H9 (cell line): ENCODE data around the gene RAB3A. TPM values are rescaled to one million over a fixed set of nuclear protein-coding genes. Genes with fewer than 3 reads are reported as not detected.

ENCODE experiments used
- DNase-seq: peaks from one replicate; pipeline ENCODE4 v3.0.0-alpha.2; 2017
- H2AFZ ChIP-seq: one replicate; pipeline ENCODE4 v1.6.1; 2013; ENCODE audit warnings: mild to moderate bottlenecking, low read length, control low read depth, moderate library complexity
- H2AK5ac ChIP-seq: 2 replicates; pipeline ENCODE4 v1.6.1; 2013; ENCODE audit warnings: low read length, control low read depth, mixed read lengths; ENCODE audit not compliant: insufficient read length
- H2BK120ac ChIP-seq: one replicate; pipeline ENCODE4 v1.6.1; 2013; ENCODE audit warnings: low read depth, mild to moderate bottlenecking, low read length, control low read depth, inconsistent platforms; ENCODE audit not compliant: poor library complexity, severe bottlenecking
- H2BK12ac ChIP-seq: 2 replicates; pipeline ENCODE4 v1.6.1; 2013; ENCODE audit warnings: low read length, control low read depth, mixed read lengths, low read depth; ENCODE audit not compliant: insufficient read length
- H2BK15ac ChIP-seq: 2 replicates; pipeline ENCODE4 v1.6.1; 2013; ENCODE audit warnings: low read depth, low read length, control low read depth
- H2BK20ac ChIP-seq: one replicate; pipeline ENCODE4 v1.6.1; 2013; ENCODE audit warnings: low read depth, mild to moderate bottlenecking, low read length, control low read depth, inconsistent platforms; ENCODE audit not compliant: poor library complexity, severe bottlenecking
- H2BK5ac ChIP-seq: 2 replicates; pipeline ENCODE4 v1.6.1; 2013; ENCODE audit warnings: low read length, control low read depth, mixed read lengths; ENCODE audit not compliant: insufficient read length
- H3K14ac ChIP-seq: 2 replicates; pipeline ENCODE4 v1.6.1; 2013; ENCODE audit warnings: low read length, control low read depth; ENCODE audit not compliant: insufficient read depth
- H3K18ac ChIP-seq: 2 replicates; pipeline ENCODE4 v1.6.1; 2013; ENCODE audit warnings: low read depth, mild to moderate bottlenecking, mixed read lengths, low read length, control low read depth; ENCODE audit not compliant: insufficient read length
- H3K23ac ChIP-seq: 2 replicates; pipeline ENCODE4 v1.6.1; 2013; ENCODE audit warnings: low read length, control low read depth, mixed read lengths, low read depth; ENCODE audit not compliant: insufficient read length
- H3K23me2 ChIP-seq: 2 replicates; pipeline ENCODE4 v1.6.1; 2013; ENCODE audit warnings: low read depth, mild to moderate bottlenecking, mixed read lengths, low read length, control low read depth; ENCODE audit not compliant: insufficient read length, poor library complexity, severe bottlenecking
- H3K27ac ChIP-seq: 2 replicates; pipeline ENCODE4 v1.5.1; 2013; ENCODE audit warnings: low read length, control low read depth, mixed read lengths, low read depth; ENCODE audit not compliant: insufficient read length
- H3K27me3 ChIP-seq: 2 replicates; pipeline ENCODE4 v1.6.1; 2013; ENCODE audit warnings: low read length, control low read depth, inconsistent platforms; ENCODE audit not compliant: insufficient read depth
- H3K4ac ChIP-seq: 2 replicates; pipeline ENCODE4 v1.6.1; 2013; ENCODE audit warnings: low read depth, mild to moderate bottlenecking, control low read depth, inconsistent platforms, low read length, moderate library complexity
- H3K4me1 ChIP-seq: 2 replicates; pipeline ENCODE4 v1.6.1; 2013; ENCODE audit warnings: low read length, control low read depth, inconsistent platforms; ENCODE audit not compliant: insufficient read depth
- H3K4me2 ChIP-seq: 2 replicates; pipeline ENCODE4 v1.6.1; 2013; ENCODE audit warnings: low read length, control low read depth, mixed read lengths; ENCODE audit not compliant: insufficient read length, insufficient read depth
- H3K56ac ChIP-seq: 2 replicates; pipeline ENCODE4 v1.6.1; 2013; ENCODE audit warnings: low read depth, mild to moderate bottlenecking, mixed read lengths, low read length, control low read depth; ENCODE audit not compliant: insufficient read length
- H3K79me1 ChIP-seq: 2 replicates; pipeline ENCODE4 v1.6.1; 2013; ENCODE audit warnings: low read depth, mild to moderate bottlenecking, moderate library complexity, low read length, control low read depth, inconsistent platforms; ENCODE audit not compliant: insufficient read depth, poor library complexity, severe bottlenecking
- H3K79me2 ChIP-seq: 2 replicates; pipeline ENCODE4 v1.6.1; 2013; ENCODE audit warnings: low read length, control low read depth, inconsistent platforms; ENCODE audit not compliant: insufficient read depth
- H3K9ac ChIP-seq: 2 replicates; pipeline ENCODE4 v1.6.1; 2013; ENCODE audit warnings: low read length, control low read depth, mixed read lengths; ENCODE audit not compliant: insufficient read length; ENCODE audit errors: extremely low read depth
- H3K9me3 ChIP-seq: one replicate; pipeline ENCODE4 v1.6.1; 2013; ENCODE audit warnings: low read depth, low read length, inconsistent platforms; ENCODE audit not compliant: control insufficient read depth
- H3T11ph ChIP-seq: one replicate; pipeline ENCODE4 v1.6.1; 2013; ENCODE audit warnings: mild to moderate bottlenecking, low read length, control low read depth, inconsistent platforms
- H4K20me1 ChIP-seq: one replicate; pipeline ENCODE4 v1.6.1; 2013; ENCODE audit not compliant: control insufficient read depth, insufficient read length, insufficient read depth
- H4K5ac ChIP-seq: 2 replicates; pipeline ENCODE4 v1.6.1; 2013; ENCODE audit warnings: low read depth, mild to moderate bottlenecking, mixed read lengths, low read length, control low read depth; ENCODE audit not compliant: insufficient read length
- H4K8ac ChIP-seq: replicated peaks from 2 replicates; pipeline ENCODE4 v1.6.1; 2013; ENCODE audit warnings: low read length, control low read depth, mixed read lengths, low read depth; ENCODE audit not compliant: insufficient read length
- H4K91ac ChIP-seq: 2 replicates; pipeline ENCODE4 v1.6.1; 2013; ENCODE audit warnings: low read depth, mild to moderate bottlenecking, moderate library complexity, mixed read lengths, low read length, control low read depth; ENCODE audit not compliant: insufficient read length
- H3K27ac Mint-ChIP-seq, 3 experiments: 2 replicates in 2 of 3; 3 replicates in 1 of 3; pipeline ENCODE4 v1.8.0; 2020 to 2021; ENCODE audit warnings: mixed read lengths in 3 of 3, mild to moderate bottlenecking in 1 of 3, moderate library complexity in 1 of 3
- H3K27me3 Mint-ChIP-seq: 2 replicates; pipeline ENCODE4 v1.8.0; 2021; ENCODE audit warnings: low read depth, mild to moderate bottlenecking, moderate library complexity, mixed read lengths
- H3K36me3 Mint-ChIP-seq, 3 experiments: 2 replicates in 2 of 3; 3 replicates in 1 of 3; pipeline ENCODE4 v1.8.0; 2020 to 2021; ENCODE audit warnings: low read depth in 3 of 3, mixed read lengths in 3 of 3; ENCODE audit not compliant: insufficient read depth in 1 of 3
- H3K4me1 Mint-ChIP-seq, 2 experiments: 2 replicates each; pipeline ENCODE4 v1.8.0; 2020; ENCODE audit warnings: mixed read lengths in 2 of 2
- H3K4me3 Mint-ChIP-seq, 2 experiments: 2 replicates in 1 of 2; 3 replicates in 1 of 2; pipeline ENCODE4 v1.8.0; 2020 to 2021; ENCODE audit warnings: mild to moderate bottlenecking in 2 of 2, mixed read lengths in 2 of 2, moderate library complexity in 1 of 2
- H3K9me3 Mint-ChIP-seq, 2 experiments: 2 replicates in 1 of 2; 3 replicates in 1 of 2; pipeline ENCODE4 v1.8.0; 2020; ENCODE audit warnings: mild to moderate bottlenecking in 2 of 2, mixed read lengths in 2 of 2, moderate library complexity in 1 of 2
- WGBS: extraction: QIAGEN DNeasy Blood & Tissue Kit; methylation state at CpG from one replicate; pipeline ENCODE4 v1.1.7; 2013; ENCODE audit warnings: missing lambda C conversion rate, low lambda C conversion rate, mixed read lengths; ENCODE audit not compliant: insufficient read length; ENCODE audit errors: extremely low coverage; 5-methylcytosine and 5-hydroxymethylcytosine counted together
- total RNA-seq: library from RNA; stranded (reverse); gene quantifications from 2 replicates; pipeline ENCODE4 v1.2.1, GENCODE V29; 2021
- TF ChIP-seq, protein P1 (sequence below): fragments of 200-600 bp; sonication (generic); conservative IDR thresholded peaks from 3 replicates; pipeline ENCODE4 v1.8.0; 2021; ENCODE audit warnings: antibody characterized with exemption, mild to moderate bottlenecking

RAB3A gene
- total RNA-seq, 1 experiment from 2014 or later: 6.8 TPM

- H3K79me1 ChIP-seq: no peaks in the 10 kb centered on the region
- Mint-ChIP-seq H3K36me3 (peaks cover 28 to 70% (median 69%) of the 10 kb centered on the region in 3 experiments), H3K4me3 (no peak overlapping the region; a peak in 1 of 5 replicates), H3K27me3 (no peaks in the 10 kb centered on the region), H3K9me3 (no peaks in the 10 kb centered on the region), H3K27ac (no peak overlapping the region; a peak in 1 of 7 replicates), H3K4me1 (peaks cover 2 to 6% of the 10 kb centered on the region in 2 experiments; a peak in 2 of 4 replicates)
- no peak overlapping the region for H2AK5ac ChIP-seq
- no peak overlapping the region for H3T11ph ChIP-seq
- H3K56ac ChIP-seq: no peak overlapping the region
- H3K9me3 ChIP-seq: no peaks in the 10 kb centered on the region
- H4K91ac ChIP-seq: no peak overlapping the region
- H3K4me2 ChIP-seq: no peak overlapping the region
- no peak overlapping the region for H2AFZ ChIP-seq
- no peak overlapping the region for H3K23ac ChIP-seq
- DNase-seq: no peak
- H2BK12ac ChIP-seq: no peak overlapping the region
- no peak overlapping the region for H2BK20ac ChIP-seq
- no peak overlapping the region for H2BK15ac ChIP-seq
- H3K23me2 ChIP-seq: peaks cover 3% of the 10 kb centered on the region
- H4K8ac ChIP-seq: no peak overlapping the region
- no peak overlapping the region for H3K14ac ChIP-seq
- no peak overlapping the region for H3K4ac ChIP-seq
- no peaks in the 10 kb centered on the region for H3K79me2 ChIP-seq
- no peak overlapping the region for H3K18ac ChIP-seq
- WGBS: no CpG with 5 or more reads among the region's 15 CpGs
- no peak overlapping the region for H2BK5ac ChIP-seq
- H3K4me1 ChIP-seq: 0 out of 2 replicates have a peak, but pooled peaks cover 2% of the 10 kb centered on the region
- H4K20me1 ChIP-seq: no peaks in the 10 kb centered on the region
- H3K27ac ChIP-seq: no peak overlapping the region
- H2BK120ac ChIP-seq: no peak overlapping the region
- TF ChIP-seq, protein P1, sequence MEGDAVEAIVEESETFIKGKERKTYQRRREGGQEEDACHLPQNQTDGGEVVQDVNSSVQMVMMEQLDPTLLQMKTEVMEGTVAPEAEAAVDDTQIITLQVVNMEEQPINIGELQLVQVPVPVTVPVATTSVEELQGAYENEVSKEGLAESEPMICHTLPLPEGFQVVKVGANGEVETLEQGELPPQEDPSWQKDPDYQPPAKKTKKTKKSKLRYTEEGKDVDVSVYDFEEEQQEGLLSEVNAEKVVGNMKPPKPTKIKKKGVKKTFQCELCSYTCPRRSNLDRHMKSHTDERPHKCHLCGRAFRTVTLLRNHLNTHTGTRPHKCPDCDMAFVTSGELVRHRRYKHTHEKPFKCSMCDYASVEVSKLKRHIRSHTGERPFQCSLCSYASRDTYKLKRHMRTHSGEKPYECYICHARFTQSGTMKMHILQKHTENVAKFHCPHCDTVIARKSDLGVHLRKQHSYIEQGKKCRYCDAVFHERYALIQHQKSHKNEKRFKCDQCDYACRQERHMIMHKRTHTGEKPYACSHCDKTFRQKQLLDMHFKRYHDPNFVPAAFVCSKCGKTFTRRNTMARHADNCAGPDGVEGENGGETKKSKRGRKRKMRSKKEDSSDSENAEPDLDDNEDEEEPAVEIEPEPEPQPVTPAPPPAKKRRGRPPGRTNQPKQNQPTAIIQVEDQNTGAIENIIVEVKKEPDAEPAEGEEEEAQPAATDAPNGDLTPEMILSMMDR: no peak
- no peak overlapping the region for H3K9ac ChIP-seq
- H3K27me3 ChIP-seq: no peaks in the 10 kb centered on the region
- no peak overlapping the region for H4K5ac ChIP-seq
Measured at GRCh38 chr19:18165794-18166544, 37.9 kb downstream of the RAB3A start.
